ENCODE measurements around the gene CDC14B. TPM values are rescaled to one million over a fixed set of nuclear protein-coding genes. Genes with fewer than 3 reads are reported as not detected.
"Not testable (repeated sequence)": the region's sequence is repeated elsewhere in the genome, so short reads cannot be mapped to it uniquely, and the experiment has no call there.

Gene CDC14B
- total RNA-seq, 1 donor from 2014 or later: 53.2 TPM

- Mint-ChIP-seq H3K36me3 (ENCODE audit: insufficient read depth) (peaks cover 7% of the 10 kb centered on the region), H3K4me1 (ENCODE audit: low read depth) (peaks cover 10% of the 10 kb centered on the region), H3K27me3 (no peaks in the 10 kb centered on the region), H3K9me3 (ENCODE audit: low read depth) (no peaks in the 10 kb centered on the region), H3K4me3 (ENCODE audit: low read depth) (no peak overlapping the region), H3K27ac (peak overlapping the region; percentile 46)
- no peak for TF ChIP-seq CTCF (IDR thresholded peaks at IDR 0.05; ENCODE audit: unreplicated experiment)
- no peak for DNase-seq (ENCODE audit: low spot score, unreplicated experiment)
Observed at GRCh38 chr9:96503918-96504317, 115.7 kb downstream of the CDC14B start.

- not testable (repeated sequence) for H3K36me3 Mint-ChIP-seq (ENCODE audit: insufficient read depth); H3K4me1 Mint-ChIP-seq (ENCODE audit: low read depth); H3K27me3 Mint-ChIP-seq; DNase-seq (ENCODE audit: low spot score, unreplicated experiment); H3K4me3 Mint-ChIP-seq (ENCODE audit: low read depth); H3K9me3 Mint-ChIP-seq (ENCODE audit: low read depth)
- peak overlapping the region; percentile 46 for H3K27ac Mint-ChIP-seq
Observed at GRCh38 chr9:96503374-96503748, 116.3 kb downstream of the CDC14B start.

GRCh38 chr9:96502539-96503373 lies 116.9 kb downstream of the CDC14B start:
- Mint-ChIP-seq H3K27ac (no peak overlapping the region), H3K27me3 (no peaks in the 10 kb centered on the region)

GRCh38 chr9:96501633-96502538 lies 117.8 kb downstream of the CDC14B start:
- no peak for DNase-seq (ENCODE audit: low spot score, unreplicated experiment)
- Mint-ChIP-seq H3K4me1 (ENCODE audit: low read depth) (peaks cover 10% of the 10 kb centered on the region), H3K4me3 (ENCODE audit: low read depth) (no peak overlapping the region), H3K27ac (no peak overlapping the region), H3K36me3 (ENCODE audit: insufficient read depth) (peaks cover 7% of the 10 kb centered on the region), H3K27me3 (no peaks in the 10 kb centered on the region), H3K9me3 (ENCODE audit: low read depth) (no peaks in the 10 kb centered on the region)
- TF ChIP-seq CTCF (IDR thresholded peaks at IDR 0.05; ENCODE audit: unreplicated experiment): no peak

More at GRCh38 chr9:96502539-96503373, 116.9 kb downstream of the CDC14B start:
- Mint-ChIP-seq H3K4me3 (ENCODE audit: low read depth) (no peak overlapping the region), H3K4me1 (ENCODE audit: low read depth) (peaks cover 10% of the 10 kb centered on the region), H3K9me3 (ENCODE audit: low read depth) (no peaks in the 10 kb centered on the region), H3K36me3 (ENCODE audit: insufficient read depth) (peaks cover 7% of the 10 kb centered on the region)
- no peak for TF ChIP-seq CTCF (IDR thresholded peaks at IDR 0.05; ENCODE audit: unreplicated experiment)
- DNase-seq (ENCODE audit: low spot score, unreplicated experiment): no peak

- TF ChIP-seq CTCF (IDR thresholded peaks at IDR 0.05; ENCODE audit: unreplicated experiment): no peak
- no peak for DNase-seq (ENCODE audit: low spot score, unreplicated experiment)
- Mint-ChIP-seq H3K27me3 (no peaks in the 10 kb centered on the region), H3K4me3 (ENCODE audit: low read depth) (no peak overlapping the region), H3K36me3 (ENCODE audit: insufficient read depth) (peaks cover 4% of the 10 kb centered on the region), H3K9me3 (ENCODE audit: low read depth) (no peaks in the 10 kb centered on the region), H3K4me1 (ENCODE audit: low read depth) (peaks cover 10% of the 10 kb centered on the region), H3K27ac (peak overlapping the region; percentile 72)
Observed at GRCh38 chr9:96500696-96501632, 118.7 kb downstream of the CDC14B start.

All from progenitor cell of endocrine pancreas (in vitro differentiated cells).